CD14-positive monocyte (primary cell): Measurements from ENCODE around the gene TNFRSF8. TPM values are rescaled to one million over a fixed set of nuclear protein-coding genes. Genes with fewer than 3 reads are reported as not detected.

Experiments used
- DNase-seq, 3 donors: peaks; one replicate each; pipeline ENCODE4 v3.0.0-alpha.2; 2011 to 2022
- H2AFZ ChIP-seq: 2 replicates; pipeline ENCODE4 v1.6.0; 2012; ENCODE audit warnings: mild to moderate bottlenecking, low read depth, low read length, inconsistent platforms; ENCODE audit not compliant: insufficient read depth, poor library complexity, severe bottlenecking
- H3K27ac ChIP-seq, 2 donors: 1 replicate in 1 of 2; 2 replicates in 1 of 2; pipeline ENCODE4 v1.5.1; 2012 to 2013; ENCODE audit warnings: low read length in 2 of 2, control low read depth in 1 of 2, inconsistent platforms in 1 of 2, low read depth in 1 of 2, mild to moderate bottlenecking in 1 of 2
- H3K27me3 ChIP-seq, 2 donors: one replicate each; pipeline versions ENCODE4 v1.6.0 to v1.6.1; 2011 to 2013; ENCODE audit warnings: low read length in 2 of 2; ENCODE audit not compliant: control insufficient read depth in 2 of 2, insufficient read depth in 2 of 2
- H3K36me3 ChIP-seq, 2 donors: replicated peaks in 1 of 2; 1 replicate in 1 of 2; 2 replicates in 1 of 2; pipeline versions ENCODE4 v1.5.1 to v1.6.1; 2012 to 2013; ENCODE audit warnings: low read length in 2 of 2, control low read depth in 1 of 2, inconsistent platforms in 1 of 2, mild to moderate bottlenecking in 1 of 2; ENCODE audit not compliant: insufficient read depth in 2 of 2, control insufficient read depth in 1 of 2
- H3K4me1 ChIP-seq, 2 donors: 1 replicate in 1 of 2; 2 replicates in 1 of 2; pipeline versions ENCODE4 v1.5.1 to v1.6.1; 2012 to 2013; ENCODE audit warnings: low read length in 2 of 2, control low read depth in 1 of 2, inconsistent platforms in 1 of 2, mild to moderate bottlenecking in 1 of 2, moderate library complexity in 1 of 2; ENCODE audit not compliant: insufficient read depth in 2 of 2, control insufficient read depth in 1 of 2
- H3K4me2 ChIP-seq: replicated peaks from 2 replicates; pipeline ENCODE3; 2012; ENCODE audit warnings: low read length, moderate library complexity, mild to moderate bottlenecking; ENCODE audit not compliant: poor library complexity, severe bottlenecking; ENCODE audit errors: extremely low read depth
- H3K4me3 ChIP-seq, 3 experiments: fragments of 200-600 bp in 1 of 3; sonication (generic) in 1 of 3; replicated peaks in 1 of 3; 1 replicate in 2 of 3; 2 replicates in 1 of 3; pipeline ENCODE4 v1.5.1; 2011 to 2013; ENCODE audit warnings: low read length in 3 of 3, mild to moderate bottlenecking in 3 of 3, control low read depth in 2 of 3, low read depth in 2 of 3, inconsistent platforms in 1 of 3, moderate library complexity in 1 of 3
- H3K79me2 ChIP-seq: 2 replicates; pipeline ENCODE4 v1.6.0; 2012; ENCODE audit warnings: mild to moderate bottlenecking, control low read depth, inconsistent platforms, low read length, moderate library complexity; ENCODE audit not compliant: insufficient read depth
- H3K9ac ChIP-seq: 2 replicates; pipeline ENCODE4 v1.6.0; 2017; ENCODE audit warnings: low read length, mild to moderate bottlenecking; ENCODE audit not compliant: insufficient read depth, poor library complexity, severe bottlenecking
- H3K9me3 ChIP-seq, 2 donors: replicated peaks in 1 of 2; 1 replicate in 1 of 2; 2 replicates in 1 of 2; pipeline versions ENCODE4 v1.5.1 to v1.6.1; 2012 to 2013; ENCODE audit warnings: low read length in 2 of 2, control low read depth in 1 of 2; ENCODE audit not compliant: control insufficient read depth in 1 of 2, insufficient read depth in 1 of 2
- H4K20me1 ChIP-seq: 2 replicates; pipeline ENCODE4 v1.6.0; 2012; ENCODE audit warnings: mild to moderate bottlenecking, low read length, control low read depth, moderate library complexity; ENCODE audit not compliant: insufficient read depth
- H3K27ac Mint-ChIP-seq, 7 donors: one replicate each; pipeline ENCODE4 v1.8.0; 2020; ENCODE audit warnings: mild to moderate bottlenecking in 7 of 7, mixed read lengths in 7 of 7, moderate library complexity in 6 of 7, inconsistent platforms in 2 of 7
- H3K27me3 Mint-ChIP-seq, 3 donors: one replicate each; pipeline ENCODE4 v1.8.0; 2021 to 2022; ENCODE audit warnings: low read depth in 3 of 3, mild to moderate bottlenecking in 3 of 3, mixed read lengths in 3 of 3, moderate library complexity in 3 of 3, inconsistent platforms in 1 of 3
- H3K36me3 Mint-ChIP-seq, 2 donors: one replicate each; pipeline ENCODE4 v1.8.0; 2020; ENCODE audit warnings: mixed read lengths in 2 of 2, inconsistent platforms in 1 of 2, mild to moderate bottlenecking in 1 of 2
- H3K4me1 Mint-ChIP-seq: one replicate; pipeline ENCODE4 v1.8.0; 2020; ENCODE audit warnings: mild to moderate bottlenecking, mixed read lengths
- H3K4me3 Mint-ChIP-seq, 2 donors: one replicate each; pipeline ENCODE4 v1.8.0; 2020; ENCODE audit warnings: mild to moderate bottlenecking in 2 of 2, mixed read lengths in 2 of 2, moderate library complexity in 1 of 2
- H3K9me3 Mint-ChIP-seq, 7 donors: one replicate each; pipeline ENCODE4 v1.8.0; 2020 to 2022; ENCODE audit warnings: mixed read lengths in 7 of 7, mild to moderate bottlenecking in 6 of 7, moderate library complexity in 6 of 7, inconsistent platforms in 2 of 7
- CTCF ChIP-seq: fragments of 200-600 bp; IDR thresholded peaks from one replicate; pipeline ENCODE4 v1.8.0; 2022; ENCODE audit warnings: antibody characterized with exemption, mild to moderate bottlenecking
- WGBS: methylation state at CpG from one replicate; pipeline ENCODE4 v1.1.5; 2013; ENCODE audit warnings: missing lambda C conversion rate; ENCODE audit not compliant: insufficient coverage; 5-methylcytosine and 5-hydroxymethylcytosine counted together
- intact Hi-C, 2 donors: fragments of 100-400 bp; cut with micrococcal nuclease; formaldehyde crosslinking; loops; one replicate each; pipeline versions ENCODE4 v1.15.0 to v1.15.1; 2023
- polyA plus RNA-seq, 3 donors: library from polyadenylated mRNA; depleted of rRNA in 1 of 3; unstranded in 2 of 3; stranded (reverse) in 1 of 3; fragments of 300-500 nt in 2 of 3; fragments of >200 nt in 1 of 3; fragmentation: Illumina TruSeq in 2 of 3; gene quantifications; 1 replicate in 2 of 3; 2 replicates in 1 of 3; pipeline ENCODE4 v1.2.3, GENCODE V29; 2012 to 2021

Gene TNFRSF8
- polyA plus RNA-seq, 3 donors: 10.9 to 11.9 (median 11.8) TPM

- no peaks in the 10 kb centered on the region for H4K20me1 ChIP-seq
- Mint-ChIP-seq H3K4me1 (peaks cover 71% of the 10 kb centered on the region), H3K36me3 (peaks cover 39% of the 10 kb centered on the region in 2 donors), H3K27me3 (no peaks in the 10 kb centered on the region), H3K27ac (peak overlapping the region; percentile 82 to 99 (median 89)), H3K4me3 (peak overlapping the region in 1 of 2 donors; percentile 30), H3K9me3 (no peaks in the 10 kb centered on the region)
- H3K4me3 ChIP-seq: peak overlapping the region in 1 of 3 experiments; percentile 31
- no peak for TF ChIP-seq CTCF
- peak overlapping the region; percentile 47 for H3K4me2 ChIP-seq
- no peaks in the 10 kb centered on the region for H3K79me2 ChIP-seq
- peaks cover 11 to 26% of the 10 kb centered on the region in 2 donors for H3K36me3 ChIP-seq
- H3K4me1 ChIP-seq: peaks cover 65 to 67% of the 10 kb centered on the region in 2 donors
- peak overlapping the region; percentile 93 to 95 for H3K27ac ChIP-seq
- no peaks in the 10 kb centered on the region for H3K27me3 ChIP-seq
- DNase-seq: no peak
- intact Hi-C loops: loop anchor here in 1 of 2 donors (5.0 kb wide), 1 partner anchor 37 kb away; no protein-coding TSS in a partner anchor
- H3K9ac ChIP-seq: peak overlapping the region; percentile 41
- WGBS: 65% methylated on average over 6 of the region's 12 CpGs
- H2AFZ ChIP-seq: no peak overlapping the region
- H3K9me3 ChIP-seq: no peaks in the 10 kb centered on the region
Measured at GRCh38 chr1:12140515-12141162, 77.5 kb downstream of the TNFRSF8 start.

GRCh38 chr1:12141163-12141850 lies 78.2 kb downstream of the TNFRSF8 start:
- peaks cover 35 to 40% of the 10 kb centered on the region in 2 donors for H3K36me3 Mint-ChIP-seq
- peak overlapping the region; percentile 52 for H3K4me2 ChIP-seq
- H3K9me3 ChIP-seq: no peaks in the 10 kb centered on the region
- no peaks in the 10 kb centered on the region for H3K79me2 ChIP-seq
- peak overlapping the region; percentile 72 for H3K9ac ChIP-seq
- H3K36me3 ChIP-seq: peaks cover 10 to 26% of the 10 kb centered on the region in 2 donors
- peak overlapping the region in 1 of 2 donors; percentile 30 for H3K4me3 Mint-ChIP-seq
- H3K27ac ChIP-seq: peak overlapping the region; percentile 93 to 95
- H3K27me3 ChIP-seq: no peaks in the 10 kb centered on the region
- no peaks in the 10 kb centered on the region for H3K9me3 Mint-ChIP-seq
- H3K27ac Mint-ChIP-seq: peak overlapping the region; percentile 82 to 99 (median 95)
- no peak for TF ChIP-seq CTCF
- WGBS: 60% methylated on average over 16 of the region's 21 CpGs
- H2AFZ ChIP-seq: no peak overlapping the region
- peaks cover 75% of the 10 kb centered on the region for H3K4me1 Mint-ChIP-seq
- H3K4me1 ChIP-seq: peaks cover 72 to 73% of the 10 kb centered on the region in 2 donors
- no peaks in the 10 kb centered on the region for H4K20me1 ChIP-seq
- H3K27me3 Mint-ChIP-seq: no peaks in the 10 kb centered on the region
- peak overlapping the region in 1 of 3 experiments; percentile 31 for H3K4me3 ChIP-seq
- DNase-seq: peak in 2 of 3 donors; percentile 44 to 47
- intact Hi-C loops: loop anchor here in 1 of 2 donors (5.0 kb wide), 1 partner anchor 36 kb away; no protein-coding TSS in a partner anchor
